K562 (cell line): ENCODE data around the gene UCKL1. TPM values are rescaled to one million over a fixed set of nuclear protein-coding genes. Genes with fewer than 3 reads are reported as not detected.
"Not testable (repeated sequence)": the region's sequence is repeated elsewhere in the genome, so short reads cannot be mapped to it uniquely, and the experiment has no call there.

ENCODE experiments used
- ATAC-seq: fragments of 200-7000 bp; cut with Tn5 transposase; 3 replicates; pipeline ENCODE4 v1.9.1; 2020; ENCODE audit warnings: moderate library complexity
- BruUV-seq: library from RNA; stranded (reverse); fragments of 400-500 nt; replicated peaks from 2 replicates; lab custom pipeline; 2021; lab: Mats Ljungman, UMichigan
- CTCF ChIA-PET: fragments of 300-600 bp; formaldehyde crosslinking; extraction: SDS; loops from one replicate; lab custom pipeline; 2021; ENCODE audit warnings: low intra/inter-chr PET ratio; lab: Yijun Ruan, JAX
- POLR2A ChIA-PET: fragments of 300-600, 350-650 bp; sonication (Branson Sonifier 250); formaldehyde crosslinking; extraction: SDS; loops from one replicate; lab custom pipeline; 2021; ENCODE audit warnings: antibody characterized with exemption, inconsistent platforms; lab: Yijun Ruan, JAX
- DNase-seq, 4 experiments: peaks; one replicate each; pipeline versions ENCODE4 v3.0.0 to v3.0.0-alpha.2; 2011 to 2018; ENCODE audit warnings: low spot score in 3 of 4, mixed read lengths in 3 of 4; ENCODE audit errors: extremely low read depth in 1 of 4
- FAIRE-seq: peaks from 2 replicates; lab custom pipeline; 2011; peaks lifted over from hg19 to GRCh38; lab: Jason Lieb, UNC
- H2AFZ ChIP-seq: 2 replicates; pipeline ENCODE4 v1.6.0; 2011; ENCODE audit warnings: low read depth, low read length, control low read depth, inconsistent platforms
- H3K27ac ChIP-seq: fragments of 200-600 bp; 3 replicates; pipeline ENCODE4 v1.8.0; 2011; ENCODE audit warnings: low read depth, mild to moderate bottlenecking, control low read depth, inconsistent platforms, low read length, moderate library complexity, mixed read lengths; ENCODE audit errors: extremely low read depth
- H3K27me3 ChIP-seq, 2 experiments: fragments of 300-600 bp in 1 of 2; 2 replicates in 1 of 2; 3 replicates in 1 of 2; pipeline versions ENCODE4 v1.6.0 to v1.8.0; 2011; ENCODE audit warnings: inconsistent platforms in 2 of 2, low read length in 2 of 2, mild to moderate bottlenecking in 1 of 2, mixed read lengths in 1 of 2, moderate library complexity in 1 of 2; ENCODE audit not compliant: control insufficient read depth in 2 of 2, insufficient read depth in 2 of 2
- H3K36me3 ChIP-seq: fragments of 300-600 bp; 3 replicates; pipeline ENCODE4 v1.8.0; 2011; ENCODE audit warnings: mild to moderate bottlenecking, low read length, inconsistent platforms; ENCODE audit not compliant: control insufficient read depth, insufficient read depth
- H3K4me1 ChIP-seq, 2 experiments: fragments of 200-600 bp in 1 of 2; replicated peaks in 1 of 2; 2 replicates in 1 of 2; 3 replicates in 1 of 2; pipeline versions ENCODE4 v1.5.1 to v1.8.0; 2011; ENCODE audit warnings: inconsistent platforms in 2 of 2, low read length in 2 of 2, mild to moderate bottlenecking in 1 of 2, mixed read lengths in 1 of 2, moderate library complexity in 1 of 2; ENCODE audit not compliant: control insufficient read depth in 2 of 2, insufficient read depth in 2 of 2
- H3K4me2 ChIP-seq: 2 replicates; pipeline ENCODE4 v1.6.1; 2011; ENCODE audit warnings: low read length, control low read depth, inconsistent platforms, mixed read lengths; ENCODE audit not compliant: insufficient read depth
- H3K4me3 ChIP-seq: fragments of 200-600 bp; sonication (generic), shearing (Covaris generic); 2 replicates; pipeline ENCODE4 v1.5.1; 2016; ENCODE audit warnings: control low read depth, inconsistent platforms
- H3K79me2 ChIP-seq: fragments of 200-600 bp; 3 replicates; pipeline ENCODE4 v1.8.0; 2011; ENCODE audit warnings: low read length, inconsistent platforms; ENCODE audit not compliant: control insufficient read depth, insufficient read depth
- H3K9ac ChIP-seq, 2 experiments: 2 replicates each; pipeline versions ENCODE4 v1.6.0 to v1.6.1; 2011; ENCODE audit warnings: low read depth in 2 of 2, low read length in 2 of 2, control low read depth in 1 of 2, inconsistent platforms in 1 of 2, mild to moderate bottlenecking in 1 of 2, mixed read lengths in 1 of 2; ENCODE audit not compliant: insufficient read depth in 1 of 2
- H3K9me1 ChIP-seq: one replicate; pipeline ENCODE4 v1.6.0; 2011; ENCODE audit warnings: inconsistent platforms, mild to moderate bottlenecking, low read length, moderate library complexity; ENCODE audit not compliant: control insufficient read depth, insufficient read depth
- H3K9me3 ChIP-seq: replicated peaks from 2 replicates; pipeline ENCODE4 v1.5.1; 2011; ENCODE audit warnings: low read depth, low read length, inconsistent platforms; ENCODE audit not compliant: control insufficient read depth, insufficient read depth
- H4K20me1 ChIP-seq: replicated peaks from 2 replicates; pipeline ENCODE4 v1.6.1; 2011; ENCODE audit warnings: low read length, inconsistent platforms, mixed read lengths; ENCODE audit not compliant: control insufficient read depth, insufficient read depth
- CXXC5 ChIP-seq: fragments of 250-450 bp; sonication (Bioruptor Pico); IDR thresholded peaks from 2 replicates; pipeline ENCODE4 v1.8.0; 2022; ENCODE audit warnings: inconsistent platforms, mild to moderate bottlenecking, moderate library complexity
- POLR2A ChIP-seq: fragments of 450-650 bp; conservative IDR thresholded peaks from 2 replicates; pipeline ENCODE4 v1.6.1; 2016
- WGBS: fragments of 100-300 bp; shearing (Covaris generic); methylation state at CpG from one replicate; pipeline ENCODE4 v1.1.6; 2016; ENCODE audit warnings: low coverage, mixed read lengths; ENCODE audit not compliant: insufficient coverage; ENCODE audit errors: missing lambda C conversion rate; 5-methylcytosine and 5-hydroxymethylcytosine counted together
- in situ Hi-C: fragments of 300-500 bp; cut with MboI; formaldehyde crosslinking; loops from 4 replicates; pipeline ENCODE4 v1.15.0; 2018; ENCODE audit warnings: inconsistent platforms, mixed read lengths
- intact Hi-C: fragments of 100-400 bp; cut with micrococcal nuclease; formaldehyde crosslinking; loops from 2 replicates; pipeline ENCODE4 v1.14.2; 2022
- polyA plus RNA-seq, 8 experiments: library from polyadenylated mRNA; depleted of rRNA in 4 of 8; stranded (reverse) in 5 of 8; unstranded in 3 of 8; fragments of >200 nt; fragmentation: Nextera tagmentation in 2 of 8; fragmentation: Illumina TruSeq in 1 of 8; extraction: Ambion mirVana in 2 of 8; extraction: Trizol in 1 of 8; gene quantifications; 2 replicates each; pipeline versions ENCODE4 v1.2.1 to v1.2.3, GENCODE V29; 2011 to 2014; ENCODE audit warnings: inconsistent platforms in 1 of 8, missing spikeins in 1 of 8
- total RNA-seq, 7 experiments: library from RNA; depleted of rRNA in 6 of 7; stranded (reverse); fragments of >200 nt in 6 of 7; fragmentation: Illumina TruSeq in 2 of 7; extraction: Trizol in 2 of 7; gene quantifications; 2 replicates each; pipeline versions ENCODE4 v1.2.1 to v1.2.3, GENCODE V29; 2011 to 2021; ENCODE audit warnings: low replicate concordance in 1 of 7
- TF ChIP-seq, protein P1 (sequence below): fragments of 200-800 bp; sonication (Bioruptor generic); IDR thresholded peaks from 2 replicates; pipeline ENCODE4 v1.6.1; 2017; ENCODE audit warnings: missing genetic modification characterization, missing compliant biosample characterization

UCKL1 gene
- total and polyA plus RNA-seq, 9 of the 15 experiments (the other 6 are each of a cell fraction or from before 2014, with no cell fraction given): 3.1 to 52.8 (median 24.2) TPM

- H3K4me3 ChIP-seq: no peak overlapping the region
- BruUV-seq: no TSS peak
- TF ChIP-seq CXXC5 (CRISPR knock-in tag): no peak
- peak; percentile 51 for TF ChIP-seq POLR2A
- TF ChIP-seq, protein P1, sequence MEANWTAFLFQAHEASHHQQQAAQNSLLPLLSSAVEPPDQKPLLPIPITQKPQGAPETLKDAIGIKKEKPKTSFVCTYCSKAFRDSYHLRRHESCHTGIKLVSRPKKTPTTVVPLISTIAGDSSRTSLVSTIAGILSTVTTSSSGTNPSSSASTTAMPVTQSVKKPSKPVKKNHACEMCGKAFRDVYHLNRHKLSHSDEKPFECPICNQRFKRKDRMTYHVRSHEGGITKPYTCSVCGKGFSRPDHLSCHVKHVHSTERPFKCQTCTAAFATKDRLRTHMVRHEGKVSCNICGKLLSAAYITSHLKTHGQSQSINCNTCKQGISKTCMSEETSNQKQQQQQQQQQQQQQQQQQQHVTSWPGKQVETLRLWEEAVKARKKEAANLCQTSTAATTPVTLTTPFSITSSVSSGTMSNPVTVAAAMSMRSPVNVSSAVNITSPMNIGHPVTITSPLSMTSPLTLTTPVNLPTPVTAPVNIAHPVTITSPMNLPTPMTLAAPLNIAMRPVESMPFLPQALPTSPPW (CRISPR knock-in tag): no peak
- H3K9me3 ChIP-seq: no peaks in the 10 kb centered on the region
- H3K4me2 ChIP-seq: no peak overlapping the region
- intact Hi-C loops: loop anchor here (5.0 to 10.0 kb wide), 3 partner anchors 65 to 188 kb away; partner anchors contain the start of genes ABHD16B and TPD52L2
- peaks cover 20 to 56% of the 10 kb centered on the region in 2 experiments for H3K4me1 ChIP-seq
- DNase-seq: no peak
- H2AFZ ChIP-seq: no peak overlapping the region
- peak overlapping the region in 1 of 2 experiments; percentile 53; a peak in 2 of 4 replicates for H3K9ac ChIP-seq
- peaks cover 21% of the 10 kb centered on the region; the same call in 1 of the 3 replicates for H3K36me3 ChIP-seq
- peak; percentile 75 for FAIRE-seq
- H3K27ac ChIP-seq: no peak overlapping the region
- peaks cover 1% of the 10 kb centered on the region for H3K9me1 ChIP-seq
- H4K20me1 ChIP-seq: no peaks in the 10 kb centered on the region
- peaks cover 19% of the 10 kb centered on the region for H3K79me2 ChIP-seq
- 65% methylated on average over 18 of the region's 18 CpGs for WGBS
- in situ Hi-C loops: no loop called here
- ChIA-PET POLR2A (no interaction called here), CTCF (interaction anchor here (0.5 to 2.1 kb wide), 2 partner anchors 430 to 435 kb away, joined by 3 to 25 read pairs; partner anchors contain the start of gene PTK6)
- ATAC-seq: no peak
- H3K27me3 ChIP-seq: no peaks in the 10 kb centered on the region
Measured at GRCh38 chr20:63972312-63973159, 16.3 kb upstream of the UCKL1 start.

DNA sequence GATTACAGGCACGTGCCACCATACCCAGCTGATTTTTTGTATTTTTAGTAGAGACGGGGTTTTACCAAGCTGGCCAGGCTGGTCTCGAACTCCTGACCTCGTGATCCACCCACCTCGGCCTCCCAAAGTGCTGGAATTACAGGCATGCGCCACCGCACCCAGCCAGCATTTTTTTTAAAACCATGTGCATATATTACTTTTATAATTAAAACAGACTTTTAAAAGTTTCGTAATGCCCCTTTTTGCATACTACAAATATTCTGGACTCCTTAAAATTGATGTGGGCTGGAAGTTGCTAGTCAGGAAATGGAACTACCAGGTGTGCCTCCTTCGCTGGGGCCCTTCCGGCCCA lies 15.7 kb upstream of the UCKL1 start:
- WGBS: 96% methylated on average over 9 of the region's 10 CpGs
- peaks cover 17 to 55% of the 10 kb centered on the region in 2 experiments for H3K4me1 ChIP-seq
- POLR2A ChIA-PET, H3K9me1 ChIP-seq, H2AFZ ChIP-seq, H3K9me3 ChIP-seq, in situ Hi-C loops, CTCF ChIA-PET, H4K20me1 ChIP-seq, H3K27ac ChIP-seq, H3K4me2 ChIP-seq, DNase-seq, BruUV-seq, FAIRE-seq, H3K27me3 ChIP-seq, H3K4me3 ChIP-seq, ATAC-seq: not testable (repeated sequence)
- H3K36me3 ChIP-seq: peaks cover 26% of the 10 kb centered on the region; the same call in 1 of the 3 replicates
- intact Hi-C loops: loop anchor here (5.0 to 10.0 kb wide), 3 partner anchors 65 to 187 kb away; partner anchors contain the start of genes ABHD16B and TPD52L2
- H3K79me2 ChIP-seq: peaks cover 21% of the 10 kb centered on the region
- peak overlapping the region in 1 of 2 experiments; percentile 38; a peak in 2 of 4 replicates for H3K9ac ChIP-seq
